ENCODE results near the gene CRIP1.

Gene CRIP1

DNA sequence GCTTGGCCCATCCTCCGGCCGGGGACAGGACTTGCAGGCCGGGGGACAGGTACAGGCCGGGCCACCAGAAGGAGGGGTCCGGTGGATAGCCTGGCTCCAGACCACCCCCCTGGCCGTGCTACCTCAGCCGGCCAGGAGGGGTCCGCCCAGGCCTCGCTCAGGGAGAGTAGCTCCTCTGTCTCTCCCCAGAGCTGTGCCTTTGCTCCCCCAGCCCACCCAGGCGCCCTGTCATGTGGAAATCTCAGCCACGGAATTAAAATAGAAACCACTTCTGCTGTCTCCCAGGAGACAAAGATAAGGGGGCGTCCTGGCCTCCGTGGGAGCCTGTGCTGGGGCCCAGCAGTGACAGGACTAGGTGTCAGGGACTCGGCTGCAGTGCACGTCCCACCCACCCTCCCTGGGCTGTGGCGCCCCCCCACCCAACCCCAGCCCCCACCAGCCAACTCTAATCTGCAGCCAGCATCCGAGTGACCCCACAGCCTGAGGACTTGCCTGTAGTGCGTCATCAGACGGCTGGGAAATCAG is 15.3 kb upstream of the CRIP1 start:
- no peak for DNase-seq

DNA sequence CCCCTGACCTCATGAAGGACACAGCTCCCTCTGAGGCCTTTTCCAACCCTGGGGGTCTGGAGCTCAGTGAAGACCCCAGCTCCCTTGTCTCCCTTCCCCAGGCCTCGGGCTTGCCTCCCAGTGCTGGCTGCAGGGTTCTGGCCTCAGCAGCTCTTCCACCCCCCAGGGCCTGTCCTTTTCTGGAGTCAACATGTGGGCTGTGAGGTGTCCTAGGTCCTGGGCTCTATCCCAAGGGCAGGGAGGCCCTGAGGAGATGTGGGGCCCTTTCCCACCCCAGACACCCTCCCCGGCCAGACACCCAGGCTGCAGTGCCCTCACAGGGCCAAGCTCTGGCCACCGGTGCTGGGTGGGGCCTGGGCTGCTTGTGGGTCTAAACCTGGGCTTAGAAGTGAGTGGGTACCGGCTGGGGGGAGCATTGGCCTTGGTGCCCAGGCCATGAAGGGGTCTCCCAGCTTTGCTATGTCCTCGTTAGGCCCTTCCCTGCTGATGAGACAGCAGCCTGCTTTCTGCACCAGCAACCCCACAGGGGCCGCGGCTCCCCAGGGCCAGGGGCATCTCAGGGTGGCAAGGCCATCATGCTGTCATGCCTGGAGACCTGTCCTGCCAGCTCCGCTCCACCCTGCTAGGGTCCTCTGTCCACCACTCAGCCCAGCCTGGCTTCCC is 14.7 kb upstream of the CRIP1 start:
- DNase-seq: no peak

- no peak for DNase-seq
These were observed 14.1 kb upstream of the CRIP1 start for GRCh38 chr14:105472486-105472991.

DNA sequence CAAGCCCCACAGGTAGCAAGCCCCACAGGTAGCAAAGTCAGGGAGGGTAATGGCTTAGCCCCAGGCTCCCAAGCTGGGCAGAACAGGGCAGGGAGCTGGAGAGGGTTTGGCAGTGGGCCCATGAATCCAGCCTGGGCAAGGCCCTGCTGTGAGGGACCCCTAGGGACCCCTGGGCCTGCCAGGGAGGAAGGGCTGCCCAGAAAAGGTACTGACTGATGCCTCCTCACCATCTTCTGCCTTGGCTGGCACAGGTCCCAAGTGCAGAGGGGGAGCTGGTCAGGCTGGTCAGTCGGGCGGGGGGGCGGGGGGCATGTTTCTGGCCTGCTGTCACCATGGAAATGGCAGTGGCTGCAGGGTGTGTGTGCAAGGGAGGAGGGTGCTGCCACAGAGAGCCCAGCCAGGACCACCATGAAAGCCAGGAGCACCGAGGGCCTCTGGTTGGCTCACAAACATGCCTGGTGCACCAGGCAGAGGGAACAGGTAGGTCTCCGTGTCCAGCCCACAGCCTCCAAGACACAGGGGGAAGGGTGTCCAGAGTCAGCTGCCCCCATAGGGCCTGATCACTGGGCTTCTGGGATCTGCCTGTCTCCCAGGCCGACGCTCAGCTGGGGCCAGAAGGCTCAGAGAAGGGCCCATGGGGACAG is 13.5 kb upstream of the CRIP1 start:
- DNase-seq: peak; percentile 47

DNA sequence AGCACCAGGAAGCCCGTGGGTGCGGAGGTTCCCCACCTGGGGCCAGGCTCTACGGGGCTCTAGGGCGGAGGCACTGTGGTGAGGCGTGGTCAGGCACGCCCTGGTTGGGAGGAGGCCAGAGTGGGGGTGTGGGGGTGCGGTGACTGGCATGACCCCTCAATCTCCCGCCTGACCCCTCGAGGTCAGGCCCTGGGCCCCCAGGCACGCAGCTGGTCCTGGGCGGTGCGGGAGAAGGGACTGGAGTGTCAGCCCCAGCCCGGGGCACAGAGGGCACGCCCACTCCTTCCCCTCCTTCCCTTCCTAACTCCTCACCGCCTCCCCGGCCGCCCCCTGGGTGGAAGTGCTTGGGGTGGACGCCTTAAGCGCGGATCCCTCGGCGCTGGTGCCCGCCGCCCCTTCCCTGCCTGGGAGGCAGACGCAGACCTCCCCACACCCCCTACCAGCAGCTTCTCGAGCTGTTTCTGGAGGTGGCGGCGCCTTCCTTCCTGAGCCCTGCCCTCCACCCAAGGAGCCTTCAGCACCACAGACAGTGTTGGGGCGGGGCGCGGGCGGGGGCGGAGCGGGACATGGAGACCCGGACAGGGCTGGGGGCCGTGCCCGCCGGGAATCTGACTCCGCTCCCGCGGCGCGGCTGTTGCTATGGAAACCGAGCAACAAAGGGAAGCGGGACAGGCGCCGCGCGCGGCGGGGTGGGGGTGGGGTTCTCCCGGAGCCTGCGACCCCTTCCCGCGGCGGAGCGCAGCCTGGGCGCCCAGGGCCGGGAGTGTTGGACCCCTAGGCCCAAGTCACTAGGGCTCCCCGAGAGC is 12.8 kb upstream of the CRIP1 start:
- peak; percentile 57 for DNase-seq

DNA sequence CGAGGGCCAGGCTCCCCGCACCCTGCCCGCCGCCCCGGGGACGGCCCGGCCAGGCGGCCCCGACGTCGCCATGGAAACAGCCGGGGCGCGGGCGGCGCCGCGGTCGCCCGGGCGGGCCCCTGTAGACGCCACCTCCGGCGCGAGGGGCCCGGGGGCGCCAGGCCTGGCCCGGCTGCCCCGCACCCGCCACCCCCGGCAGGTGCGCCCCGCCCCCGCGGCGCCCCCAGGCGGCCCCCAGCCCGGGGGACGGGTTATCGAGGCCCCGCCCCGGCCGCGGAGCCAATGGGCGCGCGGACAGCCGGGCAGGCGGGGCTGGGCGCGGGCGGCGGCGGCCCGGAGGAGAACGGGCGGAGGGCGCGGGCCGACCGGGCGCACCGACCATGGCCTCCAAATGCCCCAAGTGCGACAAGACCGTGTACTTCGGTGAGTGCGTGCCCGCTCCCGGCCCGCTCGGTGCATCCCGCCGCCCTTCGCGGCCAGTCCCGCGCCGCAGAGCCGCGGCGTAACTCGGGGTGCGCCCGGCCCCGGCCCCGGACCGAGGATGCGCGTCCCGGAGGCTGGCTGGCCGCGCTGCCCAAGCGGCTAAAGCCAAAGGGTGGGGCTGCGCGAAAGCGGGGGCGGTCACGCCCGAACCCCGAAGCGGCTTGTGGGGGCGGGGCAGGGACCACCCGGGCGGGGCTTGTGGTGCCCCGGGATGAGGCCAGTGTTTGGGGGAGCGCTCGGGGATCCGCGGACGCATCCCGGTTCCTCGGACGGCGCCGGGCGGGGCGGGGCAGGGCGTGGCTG is 12.0 kb upstream of the CRIP1 start, which contains the start of gene CRIP2:
Gene CRIP2 (plus strand): TSS at position 339 of the 786 bp plus-strand sequence. CDS start 42 bp downstream, at position 381.
- peak; percentile 20 for DNase-seq

GRCh38 chr14:105475269-105476096 is 11.2 kb upstream of the CRIP1 start:
- DNase-seq: no peak

- no peak for DNase-seq
These were observed 10.4 kb upstream of the CRIP1 start for GRCh38 chr14:105476097-105476830.

- no peak for DNase-seq
These were observed 9.6 kb upstream of the CRIP1 start for GRCh38 chr14:105476831-105477659.

- no peak for DNase-seq
These were observed 8.9 kb upstream of the CRIP1 start for GRCh38 chr14:105477660-105478397.

DNA sequence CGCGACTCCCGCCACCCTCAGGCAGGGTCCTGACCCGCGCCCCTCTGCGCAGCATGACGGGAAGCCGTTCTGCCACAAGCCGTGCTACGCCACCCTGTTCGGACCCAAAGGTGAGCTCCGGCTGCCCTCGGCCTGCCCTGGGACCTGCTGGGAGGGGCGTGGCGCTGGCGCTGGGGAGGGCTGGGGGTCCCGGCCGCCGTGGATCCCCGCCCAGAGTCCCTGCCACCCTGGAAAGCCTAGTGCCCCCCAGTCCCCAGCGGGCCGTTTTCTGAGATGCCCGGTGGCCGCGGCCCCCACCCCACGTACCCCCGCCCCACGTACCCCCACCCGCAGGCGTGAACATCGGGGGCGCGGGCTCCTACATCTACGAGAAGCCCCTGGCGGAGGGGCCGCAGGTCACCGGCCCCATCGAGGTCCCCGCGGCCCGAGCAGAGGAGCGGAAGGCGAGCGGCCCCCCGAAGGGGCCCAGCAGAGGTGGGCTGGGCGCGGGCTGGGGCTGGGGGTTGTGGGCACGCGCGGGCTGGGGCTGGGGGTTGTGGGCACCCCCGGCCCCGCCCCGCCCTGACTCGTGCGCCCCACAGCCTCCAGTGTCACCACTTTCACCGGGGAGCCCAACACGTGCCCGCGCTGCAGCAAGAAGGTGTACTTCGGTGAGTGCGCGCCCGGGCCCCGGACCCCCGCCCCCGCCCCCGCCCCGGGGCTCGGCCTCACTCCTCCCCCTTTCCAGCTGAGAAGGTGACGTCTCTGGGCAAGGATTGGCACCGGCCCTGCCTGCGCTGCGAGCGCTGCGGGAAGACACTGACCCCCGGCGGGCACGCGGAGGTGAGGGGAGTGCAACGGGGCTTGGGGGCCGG is 8.1 kb upstream of the CRIP1 start:
- no peak for DNase-seq

DNA sequence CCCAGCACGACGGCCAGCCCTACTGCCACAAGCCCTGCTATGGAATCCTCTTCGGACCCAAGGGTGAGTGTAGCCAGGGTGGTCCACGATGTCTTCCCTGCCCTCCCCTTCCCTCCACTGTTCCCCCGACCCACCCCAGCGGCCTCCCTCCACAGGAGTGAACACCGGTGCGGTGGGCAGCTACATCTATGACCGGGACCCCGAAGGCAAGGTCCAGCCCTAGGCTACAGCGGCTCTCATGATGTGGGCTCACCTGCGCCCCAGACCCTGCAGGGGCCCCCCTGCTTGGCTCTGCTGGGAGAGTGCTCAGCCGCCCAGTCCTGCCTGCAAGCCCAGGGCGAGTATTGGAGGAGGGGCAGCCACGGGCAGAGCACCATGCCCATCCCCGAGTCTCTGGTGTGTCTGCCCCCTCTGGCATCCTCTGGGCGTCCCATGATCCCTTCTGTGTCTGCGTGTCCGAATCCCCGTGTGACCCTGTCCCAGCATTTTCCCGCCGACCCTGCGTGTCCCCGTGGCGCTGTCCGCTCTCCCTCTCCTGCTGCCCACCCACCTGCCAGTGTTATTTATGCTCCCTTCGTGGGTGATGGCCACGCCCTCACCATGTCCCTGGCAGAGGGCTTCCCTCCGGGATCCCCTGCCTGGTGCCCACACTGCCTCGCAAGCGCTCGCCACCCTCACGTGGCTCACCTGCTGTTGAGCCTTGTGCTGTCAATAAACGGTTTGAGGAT is 7.1 kb upstream of the CRIP1 start:
- DNase-seq: no peak

- no peak for DNase-seq
These were observed 6.4 kb upstream of the CRIP1 start for GRCh38 chr14:105480199-105480746.

- peak; percentile 87 for DNase-seq
These were observed 5.6 kb upstream of the CRIP1 start for GRCh38 chr14:105480807-105481801.

DNA sequence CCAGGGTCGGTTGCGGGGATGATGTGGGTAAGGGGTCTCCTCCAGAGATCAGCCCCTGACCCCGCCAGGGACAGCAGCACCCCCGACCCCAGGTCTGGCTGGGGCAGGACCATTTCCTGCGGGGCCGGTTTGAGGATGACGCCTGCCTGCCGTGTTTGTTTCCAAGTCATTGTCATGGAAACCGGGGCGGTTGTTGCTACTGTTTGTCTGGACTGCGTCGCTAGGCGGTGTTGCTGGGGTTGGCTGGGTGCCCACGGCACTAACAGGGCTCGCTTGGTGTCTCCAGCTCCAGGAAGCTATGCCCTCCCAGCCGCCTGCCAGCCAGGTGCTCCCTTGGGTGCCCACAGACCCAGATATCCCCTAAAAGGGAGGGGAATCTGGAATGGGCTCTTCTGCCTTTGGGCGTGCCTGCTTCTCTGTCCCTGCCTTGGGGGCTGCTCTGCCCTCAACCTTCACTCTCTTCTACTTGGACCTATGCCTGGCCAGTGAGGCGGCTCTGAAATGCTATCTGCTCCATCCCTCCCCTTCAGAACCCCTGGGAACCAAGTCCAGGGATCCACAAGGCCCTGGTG is 4.7 kb upstream of the CRIP1 start:
- peak; percentile 98 for DNase-seq

Data from NCI-H1694 treated with DMSO at 0.1 percent for 48 hours (cell line).